ENCODE results near the gene EXOC3L1. TPM values are rescaled to one million over a fixed set of nuclear protein-coding genes. Genes with fewer than 3 reads are reported as not detected.

Gene EXOC3L1
- total and polyA plus RNA-seq, 2 of the 13 experiments (the other 11 are each of a cell fraction or from before 2014, with no cell fraction given) = 0.12 TPM; not detected in 1

DNA sequence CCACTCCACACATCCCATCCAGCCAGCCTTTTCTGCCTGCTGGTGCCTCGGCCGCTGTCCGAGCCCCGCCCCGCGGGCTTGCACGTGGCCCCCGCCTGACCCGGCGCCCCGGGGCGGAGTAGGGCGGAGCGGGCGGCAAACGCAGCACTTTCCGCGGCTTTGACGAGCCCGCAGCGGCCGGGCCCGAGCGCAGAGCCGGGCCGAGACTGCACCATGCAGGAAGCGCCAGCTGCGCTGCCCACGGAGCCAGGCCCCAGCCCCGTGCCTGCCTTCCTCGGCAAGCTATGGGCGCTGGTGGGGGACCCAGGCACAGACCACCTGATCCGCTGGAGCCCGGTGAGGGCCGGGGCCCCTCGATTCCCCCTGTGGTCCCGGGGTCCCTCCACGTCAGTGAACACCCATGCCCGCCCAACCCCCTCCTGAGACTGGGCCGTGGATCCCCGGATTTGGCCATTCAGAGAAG lies 25.3 kb downstream of the EXOC3L1 start, which contains the start of gene HSF4 (continued):
- TF ChIP-seq FLYWCH1 (CRISPR knock-in tag; IDR thresholded peaks at IDR 0.05) (no peak), PLSCR1 (CRISPR knock-in tag; IDR thresholded peaks at IDR 0.05; ENCODE audit: borderline replicate concordance) (no peak), ZNF275 (CRISPR knock-in tag; IDR thresholded peaks at IDR 0.05; ENCODE audit: borderline replicate concordance) (0 out of 2 replicates have a peak, but pooled peaks have one; percentile 66), HMG20A (CRISPR knock-in tag; IDR thresholded peaks at IDR 0.05; ENCODE audit: borderline replicate concordance) (peak; percentile 66; the same call in 1 of the 2 replicates), ELF4 (CRISPR knock-in tag; IDR thresholded peaks at IDR 0.05; ENCODE audit: borderline replicate concordance) (no peak), ZNF607 (CRISPR knock-in tag; IDR thresholded peaks at IDR 0.05; ENCODE audit: borderline replicate concordance) (peak; percentile 95), PAWR (CRISPR knock-in tag; IDR thresholded peaks at IDR 0.05; ENCODE audit: borderline replicate concordance) (no peak), ZSCAN31 (CRISPR knock-in tag; IDR thresholded peaks at IDR 0.05; ENCODE audit: low read depth) (0 out of 2 replicates have a peak, but pooled peaks have one; percentile 47), GZF1 (CRISPR knock-in tag; IDR thresholded peaks at IDR 0.05) (no peak), IRX3 (CRISPR knock-in tag; IDR thresholded peaks at IDR 0.05; ENCODE audit: borderline replicate concordance, low read depth) (peak; percentile 81), ZNF704 (CRISPR knock-in tag; IDR thresholded peaks at IDR 0.05; ENCODE audit: borderline replicate concordance) (no peak), ZNF562 (CRISPR knock-in tag; IDR thresholded peaks at IDR 0.05; ENCODE audit: borderline replicate concordance) (no peak; the same call in 1 of the 2 replicates), ZNF720 (CRISPR knock-in tag; IDR thresholded peaks at IDR 0.05) (no peak), AHR (CRISPR knock-in tag; IDR thresholded peaks at IDR 0.05) (no peak), ZBTB8A (CRISPR knock-in tag; IDR thresholded peaks at IDR 0.05; ENCODE audit: borderline replicate concordance, low read depth) (no peak; the same call in 1 of the 2 replicates), SMARCE1 (IDR thresholded peaks at IDR 0.05; ENCODE audit: borderline replicate concordance) (no peak), TEF (CRISPR knock-in tag; IDR thresholded peaks at IDR 0.05) (peak; percentile 60; the same call in 1 of the 2 replicates), ZNF292 (CRISPR knock-in tag; IDR thresholded peaks at IDR 0.05; ENCODE audit: borderline replicate concordance, low read depth) (no peak), CTCF (CRISPR knock-in tag; IDR thresholded peaks at IDR 0.05) (peak; percentile 28; the same call in 1 of the 2 replicates)
- TF ChIP-seq, protein P1, sequence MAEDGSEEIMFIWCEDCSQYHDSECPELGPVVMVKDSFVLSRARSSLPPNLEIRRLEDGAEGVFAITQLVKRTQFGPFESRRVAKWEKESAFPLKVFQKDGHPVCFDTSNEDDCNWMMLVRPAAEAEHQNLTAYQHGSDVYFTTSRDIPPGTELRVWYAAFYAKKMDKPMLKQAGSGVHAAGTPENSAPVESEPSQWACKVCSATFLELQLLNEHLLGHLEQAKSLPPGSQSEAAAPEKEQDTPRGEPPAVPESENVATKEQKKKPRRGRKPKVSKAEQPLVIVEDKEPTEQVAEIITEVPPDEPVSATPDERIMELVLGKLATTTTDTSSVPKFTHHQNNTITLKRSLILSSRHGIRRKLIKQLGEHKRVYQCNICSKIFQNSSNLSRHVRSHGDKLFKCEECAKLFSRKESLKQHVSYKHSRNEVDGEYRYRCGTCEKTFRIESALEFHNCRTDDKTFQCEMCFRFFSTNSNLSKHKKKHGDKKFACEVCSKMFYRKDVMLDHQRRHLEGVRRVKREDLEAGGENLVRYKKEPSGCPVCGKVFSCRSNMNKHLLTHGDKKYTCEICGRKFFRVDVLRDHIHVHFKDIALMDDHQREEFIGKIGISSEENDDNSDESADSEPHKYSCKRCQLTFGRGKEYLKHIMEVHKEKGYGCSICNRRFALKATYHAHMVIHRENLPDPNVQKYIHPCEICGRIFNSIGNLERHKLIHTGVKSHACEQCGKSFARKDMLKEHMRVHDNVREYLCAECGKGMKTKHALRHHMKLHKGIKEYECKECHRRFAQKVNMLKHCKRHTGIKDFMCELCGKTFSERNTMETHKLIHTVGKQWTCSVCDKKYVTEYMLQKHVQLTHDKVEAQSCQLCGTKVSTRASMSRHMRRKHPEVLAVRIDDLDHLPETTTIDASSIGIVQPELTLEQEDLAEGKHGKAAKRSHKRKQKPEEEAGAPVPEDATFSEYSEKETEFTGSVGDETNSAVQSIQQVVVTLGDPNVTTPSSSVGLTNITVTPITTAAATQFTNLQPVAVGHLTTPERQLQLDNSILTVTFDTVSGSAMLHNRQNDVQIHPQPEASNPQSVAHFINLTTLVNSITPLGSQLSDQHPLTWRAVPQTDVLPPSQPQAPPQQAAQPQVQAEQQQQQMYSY (CRISPR knock-in tag; IDR thresholded peaks at IDR 0.05) = peak; percentile 91

All from HepG2 (cell line).